ENCODE data around the gene GPR83. TPM values are rescaled to one million over a fixed set of nuclear protein-coding genes. Genes with fewer than 3 reads are reported as not detected.

GPR83 gene
- total RNA-seq (under 1 TPM in 1 of 2 donors, not detected in 1; 0.06 TPM), polyA plus RNA-seq (under 1 TPM; 0.02 to 0.10 TPM)
- long read RNA-seq, donor 1, result 0 reads
- long read RNA-seq, donor 2, result 0 reads
- long read RNA-seq, donor 3, result 0 reads
- long read RNA-seq, donor 4, result 0 reads
- long read RNA-seq, donor 5, result 0 reads

DNA sequence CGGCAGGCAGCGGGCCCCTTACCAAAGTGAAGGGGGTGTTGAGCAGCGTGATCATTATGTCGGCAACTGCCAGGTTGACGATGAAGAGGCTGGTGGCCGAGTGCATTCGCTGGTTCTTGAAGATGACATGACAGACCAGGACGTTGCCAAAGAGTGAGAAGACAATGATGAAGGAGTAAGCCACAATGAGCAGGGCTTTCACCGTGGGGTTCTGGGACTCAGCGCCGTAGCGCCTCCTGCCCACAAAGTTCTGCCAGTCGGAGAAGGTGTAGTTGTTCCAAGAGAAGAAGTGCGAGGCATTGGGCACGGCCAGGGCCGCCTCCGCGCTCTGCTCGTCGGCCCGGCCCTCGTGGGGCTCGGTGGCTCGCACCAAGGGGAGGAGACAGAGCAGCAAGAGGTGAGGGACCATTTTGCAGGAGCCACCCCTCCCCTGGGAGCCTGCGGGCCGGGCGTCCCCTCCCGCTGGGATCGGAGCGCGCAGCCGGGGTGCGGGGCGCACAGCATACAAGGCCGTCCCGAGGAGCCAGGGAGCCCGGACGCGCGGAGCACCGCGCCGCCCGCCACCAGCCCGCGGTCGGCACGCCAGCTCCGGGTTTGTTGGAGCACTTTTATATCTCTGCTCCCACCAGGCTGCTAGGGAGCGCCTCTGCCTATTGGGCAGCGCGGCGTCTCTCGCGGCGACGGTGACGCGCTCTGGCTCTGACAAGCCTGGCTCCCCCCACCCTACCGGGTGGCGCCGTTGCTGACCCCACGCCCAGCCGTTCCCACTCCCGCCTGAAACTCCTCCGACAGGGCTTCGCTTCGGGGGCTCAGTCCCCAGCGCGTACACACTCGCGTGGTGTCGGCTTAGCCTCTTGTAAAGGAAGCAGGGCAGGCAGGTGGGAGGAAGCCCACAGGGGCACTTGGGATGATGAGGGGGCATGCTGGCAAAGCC is at the start of gene GPR83:
GPR83 (minus strand) TSS at position 581 of the 934 bp plus-strand sequence; CDS start at position 409, 172 bp downstream.
- WGBS, 2 donors, result 3 to 4% methylated on average over 58 to 73 of the region's 73 CpGs
- TF ChIP-seq, protein P1, sequence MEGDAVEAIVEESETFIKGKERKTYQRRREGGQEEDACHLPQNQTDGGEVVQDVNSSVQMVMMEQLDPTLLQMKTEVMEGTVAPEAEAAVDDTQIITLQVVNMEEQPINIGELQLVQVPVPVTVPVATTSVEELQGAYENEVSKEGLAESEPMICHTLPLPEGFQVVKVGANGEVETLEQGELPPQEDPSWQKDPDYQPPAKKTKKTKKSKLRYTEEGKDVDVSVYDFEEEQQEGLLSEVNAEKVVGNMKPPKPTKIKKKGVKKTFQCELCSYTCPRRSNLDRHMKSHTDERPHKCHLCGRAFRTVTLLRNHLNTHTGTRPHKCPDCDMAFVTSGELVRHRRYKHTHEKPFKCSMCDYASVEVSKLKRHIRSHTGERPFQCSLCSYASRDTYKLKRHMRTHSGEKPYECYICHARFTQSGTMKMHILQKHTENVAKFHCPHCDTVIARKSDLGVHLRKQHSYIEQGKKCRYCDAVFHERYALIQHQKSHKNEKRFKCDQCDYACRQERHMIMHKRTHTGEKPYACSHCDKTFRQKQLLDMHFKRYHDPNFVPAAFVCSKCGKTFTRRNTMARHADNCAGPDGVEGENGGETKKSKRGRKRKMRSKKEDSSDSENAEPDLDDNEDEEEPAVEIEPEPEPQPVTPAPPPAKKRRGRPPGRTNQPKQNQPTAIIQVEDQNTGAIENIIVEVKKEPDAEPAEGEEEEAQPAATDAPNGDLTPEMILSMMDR (IDR thresholded peaks at IDR 0.05; ENCODE audit: control extremely low read depth, extremely low read depth), result no peak
- DNase-seq (peak; percentile 53 to 69 (median 66)), ATAC-seq (ENCODE audit: insufficient read depth, low FRiP score) (no peak)
- Histone ChIP-seq H3K9me3 (ENCODE audit: control insufficient read depth in 4 of 4, insufficient read depth in 3 of 4, low read length in 3 of 4) (peaks cover 0 to 9% (median 0%) of the 10 kb centered on the region in 4 donors), H3K36me3 (ENCODE audit: control insufficient read depth in 4 of 4, insufficient read depth in 4 of 4, low read length in 4 of 4) (no peaks in the 10 kb centered on the region), H3K27me3 (ENCODE audit: control insufficient read depth in 3 of 3, insufficient read depth in 3 of 3, low read length in 2 of 3) (peaks cover 11 to 39% (median 19%) of the 10 kb centered on the region in 3 donors), H3K4me1 (ENCODE audit: control insufficient read depth in 5 of 5, insufficient read depth in 5 of 5, low read length in 5 of 5) (peaks cover 0 to 19% (median 2%) of the 10 kb centered on the region in 5 donors), H3K27ac (ENCODE audit: low read depth in 1 of 2, low read length in 1 of 2) (no peak within 1 kb of the TSS), H3K9ac (ENCODE audit: insufficient read depth in 1 of 2, low read length in 2 of 2) (peak within 1 kb of the TSS in 1 of 2 donors; percentile 5), H3K4me3 (no peak within 1 kb of the TSS)

DNA sequence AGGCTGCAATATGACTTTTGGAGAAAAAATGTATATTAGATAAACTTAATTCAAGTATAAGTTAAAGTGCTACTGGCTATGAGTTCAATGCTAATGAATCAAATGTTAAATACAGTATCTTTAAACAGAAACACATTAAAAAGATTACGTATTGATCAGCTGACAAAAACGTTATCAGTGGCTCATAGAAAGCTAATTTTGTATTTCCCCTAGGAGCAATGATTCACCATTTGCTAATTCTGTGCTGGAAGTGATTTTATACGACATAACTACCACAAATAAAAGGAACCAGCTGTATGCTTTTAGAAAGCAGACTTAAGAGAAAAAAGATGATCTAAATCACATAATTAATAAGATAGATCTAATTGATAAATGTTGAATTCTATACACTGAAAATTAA is 48.8 kb upstream of the GPR83 start:
- no peak for DNase-seq

DNA sequence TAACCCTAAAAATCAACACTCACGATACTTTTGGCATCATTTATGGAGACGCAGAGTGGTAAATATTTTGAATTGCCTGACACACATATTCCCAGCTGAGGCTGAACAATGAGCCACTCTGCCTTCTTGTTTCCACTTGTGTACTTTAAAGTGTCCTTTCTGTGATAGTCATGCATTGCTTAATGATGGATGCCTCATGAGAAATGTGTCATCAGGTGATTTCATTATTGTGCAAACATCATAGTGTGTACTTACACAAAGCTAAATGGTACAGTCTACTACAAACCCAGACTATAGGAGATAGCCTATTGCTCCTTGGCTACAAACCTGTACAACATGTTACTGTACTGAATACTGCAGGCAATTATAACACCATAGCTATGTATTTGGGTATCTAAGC is 48.2 kb upstream of the GPR83 start:
- H3K36me3 ChIP-seq (ENCODE audit: control insufficient read depth in 4 of 4, insufficient read depth in 4 of 4, low read length in 4 of 4), result peaks cover 0 to 12% (median 5%) of the 10 kb centered on the region in 4 donors
- ATAC-seq (ENCODE audit: insufficient read depth, low FRiP score) (no peak), DNase-seq (no peak)
- H3K9ac ChIP-seq (ENCODE audit: insufficient read depth in 1 of 2, low read length in 2 of 2), result no peak overlapping the region
- H3K4me3 ChIP-seq, result no peak overlapping the region
- no peak overlapping the region for H3K27ac ChIP-seq (ENCODE audit: low read depth in 1 of 2, low read length in 1 of 2)
- H3K27me3 ChIP-seq (ENCODE audit: control insufficient read depth in 3 of 3, insufficient read depth in 3 of 3, low read length in 2 of 3), result no peaks in the 10 kb centered on the region
- H3K4me1 ChIP-seq (ENCODE audit: control insufficient read depth in 5 of 5, insufficient read depth in 5 of 5, low read length in 5 of 5), result no peaks in the 10 kb centered on the region
- no peaks in the 10 kb centered on the region for H3K9me3 ChIP-seq (ENCODE audit: control insufficient read depth in 4 of 4, insufficient read depth in 3 of 4, low read length in 3 of 4)
- TF ChIP-seq, protein P1 (IDR thresholded peaks at IDR 0.05; ENCODE audit: control extremely low read depth, extremely low read depth), result no peak
- WGBS, 2 donors, result 85 to 91% methylated on average over 2 of the region's 2 CpGs

More for the DNA sequence above, 48.8 kb upstream of the GPR83 start:
- Histone ChIP-seq H3K4me1 (ENCODE audit: control insufficient read depth in 5 of 5, insufficient read depth in 5 of 5, low read length in 5 of 5) (no peaks in the 10 kb centered on the region), H3K27me3 (ENCODE audit: control insufficient read depth in 3 of 3, insufficient read depth in 3 of 3, low read length in 2 of 3) (no peaks in the 10 kb centered on the region), H3K9me3 (ENCODE audit: control insufficient read depth in 4 of 4, insufficient read depth in 3 of 4, low read length in 3 of 4) (no peaks in the 10 kb centered on the region), H3K36me3 (ENCODE audit: control insufficient read depth in 4 of 4, insufficient read depth in 4 of 4, low read length in 4 of 4) (peaks cover 0 to 11% (median 4%) of the 10 kb centered on the region in 4 donors), H3K4me3 (no peak overlapping the region), H3K9ac (ENCODE audit: insufficient read depth in 1 of 2, low read length in 2 of 2) (no peak overlapping the region), H3K27ac (ENCODE audit: low read depth in 1 of 2, low read length in 1 of 2) (no peak overlapping the region)
- WGBS, 2 donors, result 80 to 84% methylated on average over 3 of the region's 3 CpGs
- TF ChIP-seq, protein P1 (IDR thresholded peaks at IDR 0.05; ENCODE audit: control extremely low read depth, extremely low read depth), result no peak
- no peak for ATAC-seq (ENCODE audit: insufficient read depth, low FRiP score)
